ENCODE results near the gene AGTRAP. TPM values are rescaled to one million over a fixed set of nuclear protein-coding genes. Genes with fewer than 3 reads are reported as not detected.

Gene AGTRAP
- total RNA-seq, 1 donor, result 38.9 TPM

GRCh38 chr1:11796036-11796828 lies 60.3 kb downstream of the AGTRAP start:
- no peak for TF ChIP-seq CTCF (IDR thresholded peaks at IDR 0.05; ENCODE audit: insufficient read depth, low read depth, low read length)
- H3K4me3 ChIP-seq (ENCODE audit: low read depth, low read length), result no peak overlapping the region
- DNase-seq (ENCODE audit: low read depth), result no peak

- no peak overlapping the region for H3K4me3 ChIP-seq (ENCODE audit: low read depth, low read length)
- TF ChIP-seq CTCF (IDR thresholded peaks at IDR 0.05; ENCODE audit: insufficient read depth, low read depth, low read length), result no peak
- peak; percentile 66 for DNase-seq (ENCODE audit: low read depth)
These were observed 61.7 kb downstream of the AGTRAP start for GRCh38 chr1:11797525-11798216.

- TF ChIP-seq CTCF (IDR thresholded peaks at IDR 0.05; ENCODE audit: insufficient read depth, low read depth, low read length), result no peak
- no peak overlapping the region for H3K4me3 ChIP-seq (ENCODE audit: low read depth, low read length)
- DNase-seq (ENCODE audit: low read depth), result no peak
These were observed 63.2 kb downstream of the AGTRAP start for GRCh38 chr1:11799099-11799498.

GRCh38 chr1:11799896-11800295 lies 64.0 kb downstream of the AGTRAP start:
- no peak for TF ChIP-seq CTCF (IDR thresholded peaks at IDR 0.05; ENCODE audit: insufficient read depth, low read depth, low read length)
- no peak for DNase-seq (ENCODE audit: low read depth)
- H3K4me3 ChIP-seq (ENCODE audit: low read depth, low read length), result no peak overlapping the region

GRCh38 chr1:11800391-11800755 lies 64.4 kb downstream of the AGTRAP start:
- no peak for DNase-seq (ENCODE audit: low read depth)
- H3K4me3 ChIP-seq (ENCODE audit: low read depth, low read length), result no peak overlapping the region
- TF ChIP-seq CTCF (IDR thresholded peaks at IDR 0.05; ENCODE audit: insufficient read depth, low read depth, low read length), result no peak

Other genes with a start within 250 kb of the AGTRAP start
- gene FBXO2, start 81.7 kb upstream of the AGTRAP start, total RNA-seq, result 1.9 and 4.3 TPM in 2 replicates
- gene FBXO44, start 81.3 kb upstream of the AGTRAP start, total RNA-seq, result 12.2 and 14.2 TPM in 2 replicates
- gene FBXO6, start 71.9 kb upstream of the AGTRAP start, total RNA-seq, result 8.4 and 8.6 TPM in 2 replicates
- gene MAD2L2, start 55.0 kb upstream of the AGTRAP start, total RNA-seq, result 30.7 and 43.8 TPM in 2 replicates
- not detected in 2 replicates for gene DRAXIN, start 44.4 kb upstream of the AGTRAP start, total RNA-seq
- gene C1orf167, start 26.1 kb downstream of the AGTRAP start, total RNA-seq, result under 0.01 TPM in 1 of 2 replicates, not detected in the other
- gene MTHFR, start 69.8 kb downstream of the AGTRAP start, total RNA-seq, result 21.6 and 23.5 TPM in 2 replicates
- gene CLCN6, start 70.1 kb downstream of the AGTRAP start, total RNA-seq, result 18.6 and 19.0 TPM in 2 replicates
- 0.32 TPM in 1 of 2 replicates, not detected in the other for gene NPPA, start 111.6 kb downstream of the AGTRAP start, total RNA-seq
- gene NPPB, start 122.8 kb downstream of the AGTRAP start, total RNA-seq, result 3.9 and 4.7 TPM in 2 replicates
- 57.9 and 69.9 TPM in 2 replicates for gene KIAA2013, start 190.3 kb downstream of the AGTRAP start, total RNA-seq
- 309 and 324 TPM in 2 replicates for gene PLOD1, start 198.6 kb downstream of the AGTRAP start, total RNA-seq
- 52.5 and 66.1 TPM in 2 replicates for gene MFN2, start 244.3 kb downstream of the AGTRAP start, total RNA-seq